K562 (cell line): ENCODE measurements around the gene TTC13. TPM values are rescaled to one million over a fixed set of nuclear protein-coding genes. Genes with fewer than 3 reads are reported as not detected.

ENCODE experiments used
- HMGN3 ChIP-seq: IDR thresholded peaks from 2 replicates; pipeline ENCODE4 v1.6.1; 2011; ENCODE audit warnings: borderline replicate concordance, low read depth, mild to moderate bottlenecking, mixed read lengths, low read length; ENCODE audit not compliant: insufficient read length; ENCODE audit errors: extremely low read depth
- HNRNPL ChIP-seq: fragments of 200-400 bp; formaldehyde crosslinking; IDR thresholded peaks from 2 replicates; pipeline ENCODE4 v1.6.1; 2017; ENCODE audit warnings: low read depth, mild to moderate bottlenecking, low read length
- PCBP1 ChIP-seq: fragments of 200-400 bp; formaldehyde crosslinking; IDR thresholded peaks from 2 replicates; pipeline ENCODE4 v1.6.1; 2018; ENCODE audit warnings: mild to moderate bottlenecking, low read depth, low read length; ENCODE audit not compliant: poor library complexity, severe bottlenecking
- SIN3A ChIP-seq, 2 experiments: fragments of 150-350 bp in 1 of 2; IDR thresholded peaks; 2 replicates each; pipeline ENCODE4 v1.6.1; 2011 to 2016; ENCODE audit warnings: borderline replicate concordance in 2 of 2, low read depth in 2 of 2, low read length in 2 of 2, mild to moderate bottlenecking in 2 of 2, moderate library complexity in 2 of 2; ENCODE audit not compliant: control insufficient read depth in 1 of 2
- SIRT6 ChIP-seq: IDR thresholded peaks from one replicate; pipeline ENCODE4 v1.6.1; 2012; ENCODE audit warnings: low read depth, mild to moderate bottlenecking, control low read depth, inconsistent platforms, low read length, moderate library complexity
- U2AF1 ChIP-seq: fragments of 200-400 bp; formaldehyde crosslinking; optimal IDR thresholded peaks from 2 replicates; pipeline ENCODE3; 2017; ENCODE audit warnings: mild to moderate bottlenecking, low read depth, low read length, moderate library complexity
- ZBED1 ChIP-seq: IDR thresholded peaks from 2 replicates; pipeline ENCODE4 v1.6.1; 2014
- ZFP36 ChIP-seq: fragments of 150-350 bp; IDR thresholded peaks from 2 replicates; pipeline ENCODE4 v1.6.1; 2018; ENCODE audit warnings: low read length, low read depth; ENCODE audit not compliant: partially characterized antibody
- ZNF311 ChIP-seq: fragments of 250-450 bp; sonication (Bioruptor Pico); IDR thresholded peaks from 2 replicates; pipeline ENCODE4 v1.4.0; 2020; ENCODE audit warnings: mild to moderate bottlenecking, moderate library complexity
- polyA plus RNA-seq, 8 experiments: library from polyadenylated mRNA; depleted of rRNA in 4 of 8; stranded (reverse) in 5 of 8; unstranded in 3 of 8; fragments of >200 nt; fragmentation: Nextera tagmentation in 2 of 8; fragmentation: Illumina TruSeq in 1 of 8; extraction: Ambion mirVana in 2 of 8; extraction: Trizol in 1 of 8; gene quantifications; 2 replicates each; pipeline versions ENCODE4 v1.2.1 to v1.2.3, GENCODE V29; 2011 to 2014; ENCODE audit warnings: inconsistent platforms in 1 of 8, missing spikeins in 1 of 8
- total RNA-seq, 7 experiments: library from RNA; depleted of rRNA in 6 of 7; stranded (reverse); fragments of >200 nt in 6 of 7; fragmentation: Illumina TruSeq in 2 of 7; extraction: Trizol in 2 of 7; gene quantifications; 2 replicates each; pipeline versions ENCODE4 v1.2.1 to v1.2.3, GENCODE V29; 2011 to 2021; ENCODE audit warnings: low replicate concordance in 1 of 7
- TF ChIP-seq, protein P1 (sequence below): fragments of 250-450 bp; sonication (Bioruptor Pico); IDR thresholded peaks from 2 replicates; pipeline ENCODE4 v1.9.0; 2021; ENCODE audit warnings: mild to moderate bottlenecking
- TF ChIP-seq, protein P2 (sequence below): sonication (generic); formaldehyde crosslinking; IDR thresholded peaks from 2 replicates; pipeline ENCODE4 v1.5.0; 2020; ENCODE audit warnings: missing genetic modification reagents

The TTC13 gene
- total and polyA plus RNA-seq, 9 of the 15 experiments (the other 6 are each of a cell fraction or from before 2014, with no cell fraction given): 1.7 to 13.8 (median 9.6) TPM

DNA sequence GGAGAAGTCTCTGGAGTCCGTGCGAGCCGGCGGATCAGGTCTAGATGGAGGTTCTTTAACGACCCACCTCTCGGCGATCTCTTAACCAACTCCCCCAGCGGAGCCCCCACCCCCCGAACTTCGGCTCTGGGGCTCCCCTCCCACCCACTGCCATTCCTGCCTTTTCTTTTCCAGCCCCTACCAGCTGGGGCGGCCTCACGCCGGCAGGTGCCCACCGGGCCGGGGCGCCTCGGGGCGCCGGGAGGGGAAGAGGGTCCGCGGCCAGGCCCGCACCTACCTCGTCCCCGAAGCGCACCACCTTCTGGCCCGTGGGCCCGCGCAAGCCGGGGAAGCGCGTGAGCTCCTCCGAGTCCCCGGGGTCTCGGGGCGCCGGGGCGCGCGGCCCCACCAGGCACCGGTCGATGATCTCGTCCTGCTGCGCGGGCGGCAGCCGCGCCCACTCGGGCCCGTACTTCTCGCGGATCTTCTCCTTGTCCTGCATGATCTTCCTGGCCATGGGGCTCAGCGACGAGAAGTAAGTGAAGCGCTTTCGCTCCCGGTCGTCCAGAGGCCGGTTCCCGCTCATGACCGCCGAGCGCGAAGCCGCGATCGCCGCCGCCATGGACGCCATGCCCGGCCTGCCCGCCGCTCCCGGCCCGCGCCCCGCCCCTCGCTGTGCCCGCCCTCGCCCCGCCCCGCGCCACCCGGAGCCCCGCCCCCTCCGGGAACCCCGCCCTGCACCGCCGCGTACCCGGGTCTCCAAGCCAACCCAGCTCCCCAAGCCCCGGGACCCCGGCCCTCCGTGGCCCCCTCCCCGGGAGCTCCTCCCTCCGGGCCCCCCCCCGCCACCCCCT, 110.5 kb downstream of the TTC13 start, which contains the start of gene C1orf198 (continued):
- TF ChIP-seq PCBP1: peak; percentile 39
- TF ChIP-seq, protein P1, sequence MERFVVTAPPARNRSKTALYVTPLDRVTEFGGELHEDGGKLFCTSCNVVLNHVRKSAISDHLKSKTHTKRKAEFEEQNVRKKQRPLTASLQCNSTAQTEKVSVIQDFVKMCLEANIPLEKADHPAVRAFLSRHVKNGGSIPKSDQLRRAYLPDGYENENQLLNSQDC (CRISPR knock-in tag): no peak
- TF ChIP-seq, protein P2, sequence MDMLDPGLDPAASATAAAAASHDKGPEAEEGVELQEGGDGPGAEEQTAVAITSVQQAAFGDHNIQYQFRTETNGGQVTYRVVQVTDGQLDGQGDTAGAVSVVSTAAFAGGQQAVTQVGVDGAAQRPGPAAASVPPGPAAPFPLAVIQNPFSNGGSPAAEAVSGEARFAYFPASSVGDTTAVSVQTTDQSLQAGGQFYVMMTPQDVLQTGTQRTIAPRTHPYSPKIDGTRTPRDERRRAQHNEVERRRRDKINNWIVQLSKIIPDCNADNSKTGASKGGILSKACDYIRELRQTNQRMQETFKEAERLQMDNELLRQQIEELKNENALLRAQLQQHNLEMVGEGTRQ (CRISPR knock-in tag): 0 out of 2 replicates have a peak, but pooled peaks have one; percentile 3
- TF ChIP-seq SIN3A (IDR thresholded peaks at IDR 0.05; ENCODE audit: borderline replicate concordance in 2 of 2, control insufficient read depth in 1 of 2, low read depth in 2 of 2, low read length in 2 of 2): peak in 1 of 2 experiments; percentile 88; a peak in 2 of 4 replicates
- TF ChIP-seq HNRNPL: peak; percentile 89
- TF ChIP-seq ZFP36: peak; percentile 78
- no peak for TF ChIP-seq SIRT6
- no peak for TF ChIP-seq ZNF311
- peak; percentile 29 for TF ChIP-seq U2AF1
- no peak for TF ChIP-seq ZBED1
- TF ChIP-seq HMGN3: peak; percentile 22
- TF ChIP-seq, all 486 proteins: peak for 72
